GM18867 (cell line): ENCODE measurements around the gene TMEM164.

ENCODE experiments used
- ATAC-seq: cut with Tn5 transposase; IDR thresholded peaks from one replicate; pipeline ENCODE4 v1.9.1; 2021; ENCODE audit warnings: mild to moderate bottlenecking, moderate library complexity; ENCODE audit not compliant: unreplicated experiment

TMEM164 gene

DNA sequence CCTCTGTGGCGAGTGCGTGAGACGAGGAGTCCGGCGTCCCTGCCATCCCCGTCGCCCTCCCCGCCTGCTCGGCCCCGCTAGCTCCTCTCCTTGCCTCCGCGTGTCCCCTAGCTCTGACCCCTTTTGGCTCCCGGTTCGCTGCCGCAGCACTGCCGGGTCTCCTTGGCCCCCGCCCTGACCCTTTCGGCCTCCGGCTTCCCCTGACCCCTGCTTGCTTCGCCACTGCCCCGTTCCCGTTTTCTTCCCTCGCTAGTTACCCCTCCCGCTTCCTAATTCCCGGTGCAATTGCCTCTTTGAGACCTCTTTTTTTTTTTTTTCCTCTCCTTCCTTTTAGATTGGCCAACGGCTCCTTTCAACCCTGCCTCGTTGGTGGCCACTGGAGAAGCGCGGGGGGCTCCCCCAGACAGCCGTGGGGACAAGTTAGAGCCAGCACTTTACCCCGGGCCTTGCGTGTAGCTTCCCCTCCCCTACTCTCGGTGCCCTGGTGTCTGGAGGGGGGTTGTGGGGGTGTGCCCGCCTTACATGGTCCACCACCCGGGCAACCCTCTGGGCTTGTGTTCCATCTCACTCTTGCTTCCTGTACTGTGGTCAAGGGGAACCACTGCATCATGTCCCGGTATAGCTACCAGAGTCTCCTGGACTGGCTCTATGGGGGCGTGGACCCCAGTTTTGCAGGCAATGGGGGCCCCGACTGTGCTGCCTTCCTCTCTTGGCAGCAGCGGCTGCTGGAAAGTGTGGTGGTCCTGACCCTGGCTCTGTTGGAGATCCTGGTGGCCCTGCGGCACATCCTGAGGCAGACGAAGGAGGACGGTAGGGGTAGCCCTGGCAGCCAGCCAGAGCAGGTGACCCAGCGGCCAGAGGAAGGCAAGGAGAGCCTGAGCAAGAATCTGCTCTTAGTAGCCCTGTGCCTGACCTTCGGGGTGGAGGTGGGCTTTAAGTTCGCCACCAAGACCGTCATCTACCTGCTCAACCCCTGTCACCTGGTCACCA is 548 bp downstream of the TMEM164 start:
- ATAC-seq: peak; percentile 18

- ATAC-seq: no peak
These were observed 1.3 kb downstream of the TMEM164 start for GRCh38 chrX:110004215-110004614.

DNA sequence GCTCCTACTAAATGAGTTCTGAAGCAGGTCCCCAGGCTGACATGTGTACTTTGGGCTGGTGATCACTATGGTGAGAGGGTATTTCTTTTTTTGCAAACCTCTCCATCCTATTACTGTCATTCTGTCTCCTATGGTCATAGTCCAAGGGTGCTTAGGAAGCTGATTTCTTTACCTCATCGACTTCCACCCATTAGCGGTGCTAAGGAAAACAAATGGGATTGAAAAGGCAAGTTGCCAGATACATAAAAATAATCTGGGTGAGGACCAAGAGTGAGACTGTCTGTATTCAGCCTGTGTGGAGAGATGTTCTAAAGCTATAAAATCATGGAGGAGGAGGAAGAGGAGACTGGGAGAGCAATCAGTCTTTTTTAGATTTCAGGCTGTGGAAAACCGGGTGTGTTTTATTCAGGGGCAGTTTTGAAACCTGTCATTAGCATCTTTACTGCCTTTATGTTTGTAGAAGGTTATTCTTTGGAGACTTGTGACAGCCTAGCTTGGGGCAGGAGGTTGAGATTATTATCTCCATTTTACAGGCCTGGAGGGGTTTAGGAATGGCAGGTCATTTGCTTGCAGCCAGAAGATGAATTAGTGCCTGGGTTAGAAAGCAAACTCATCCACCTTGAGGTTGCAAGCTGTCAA is 1.9 kb downstream of the TMEM164 start:
- ATAC-seq: no peak

GRCh38 chrX:110006161-110006560 is 3.2 kb downstream of the TMEM164 start:
- ATAC-seq: no peak

- ATAC-seq: no peak
These were observed 4.0 kb downstream of the TMEM164 start for GRCh38 chrX:110006821-110007375.

GRCh38 chrX:110008011-110008635 is 5.2 kb downstream of the TMEM164 start:
- no peak for ATAC-seq

DNA sequence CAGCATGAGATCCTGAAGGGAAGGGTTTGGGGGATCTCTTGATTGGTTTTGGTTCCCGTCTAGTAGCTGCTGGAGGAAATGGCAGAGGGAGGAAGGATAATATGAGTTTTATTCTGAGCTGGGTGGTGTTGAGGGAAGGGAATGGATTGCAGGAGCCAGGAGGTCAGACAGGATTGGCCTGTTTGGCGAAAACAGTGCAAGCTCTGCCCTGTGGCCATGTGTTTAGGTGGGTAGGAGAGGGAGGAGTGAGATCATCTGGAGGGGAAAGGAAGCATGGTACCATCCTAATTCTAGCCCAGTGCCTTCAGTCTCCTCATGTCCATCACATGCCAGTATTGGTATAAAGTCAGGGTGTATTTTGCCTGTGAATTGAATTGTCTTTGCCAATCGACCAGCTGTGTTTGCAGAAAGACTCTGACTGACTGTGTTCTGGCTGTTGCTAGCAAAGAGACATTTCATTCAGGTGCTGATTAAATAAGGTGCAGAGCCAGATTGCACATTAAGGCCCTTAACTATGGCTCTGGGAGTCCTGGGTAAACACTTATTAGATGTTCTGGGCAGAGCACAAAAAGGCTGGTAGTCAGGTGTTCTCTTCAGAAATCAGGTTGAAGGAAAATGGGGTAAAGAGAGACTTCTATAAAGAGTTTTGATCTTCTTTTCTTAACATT is 10.0 kb downstream of the TMEM164 start:
- ATAC-seq: no peak

DNA sequence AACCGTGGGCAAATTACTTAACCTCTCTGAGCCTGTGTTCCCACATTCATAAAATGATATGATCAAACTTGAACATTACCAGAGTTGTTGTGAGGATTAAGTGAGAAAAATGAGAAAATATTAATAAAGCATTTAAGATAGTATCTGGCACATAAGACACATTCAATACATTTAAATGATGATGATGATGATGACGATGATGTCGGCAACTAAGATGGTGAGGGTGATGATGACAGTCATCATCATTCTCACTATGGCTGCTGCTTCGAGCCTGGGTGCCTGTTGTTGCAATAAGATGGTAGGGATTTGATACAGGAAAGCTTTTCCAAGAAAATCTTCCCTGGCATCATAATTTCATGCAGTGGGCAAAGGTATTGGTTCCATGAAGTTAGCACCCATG is 11.1 kb downstream of the TMEM164 start:
- ATAC-seq: no peak

GRCh38 chrX:110015032-110015431 is 12.1 kb downstream of the TMEM164 start:
- no peak for ATAC-seq

GRCh38 chrX:110015915-110016314 is 13.0 kb downstream of the TMEM164 start:
- no peak for ATAC-seq

- ATAC-seq: no peak
These were observed 17.6 kb downstream of the TMEM164 start for GRCh38 chrX:110020536-110020935.

- ATAC-seq: no peak
These were observed 18.5 kb downstream of the TMEM164 start for GRCh38 chrX:110021258-110022022.

- no peak for ATAC-seq
These were observed 19.9 kb downstream of the TMEM164 start for GRCh38 chrX:110022599-110023448.

DNA sequence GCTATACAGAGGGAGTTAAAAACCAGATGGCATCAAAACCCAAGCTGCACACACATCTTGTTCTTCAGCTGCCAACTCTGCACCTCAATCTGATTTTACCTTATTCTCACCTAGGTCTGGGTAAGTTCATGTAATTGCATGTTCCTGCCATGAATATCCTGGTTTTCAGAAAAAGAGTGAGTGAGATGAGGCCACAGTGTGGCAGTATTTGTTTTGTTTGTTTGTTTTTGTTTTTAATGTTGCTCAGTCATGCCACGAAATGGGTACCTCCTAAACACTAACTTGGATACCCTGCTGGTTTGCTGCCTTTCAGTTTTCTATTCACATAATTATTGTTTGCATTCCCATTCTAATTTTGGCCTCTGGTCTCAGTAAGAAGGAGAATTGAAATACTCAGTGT is 22.5 kb downstream of the TMEM164 start:
- ATAC-seq: no peak

DNA sequence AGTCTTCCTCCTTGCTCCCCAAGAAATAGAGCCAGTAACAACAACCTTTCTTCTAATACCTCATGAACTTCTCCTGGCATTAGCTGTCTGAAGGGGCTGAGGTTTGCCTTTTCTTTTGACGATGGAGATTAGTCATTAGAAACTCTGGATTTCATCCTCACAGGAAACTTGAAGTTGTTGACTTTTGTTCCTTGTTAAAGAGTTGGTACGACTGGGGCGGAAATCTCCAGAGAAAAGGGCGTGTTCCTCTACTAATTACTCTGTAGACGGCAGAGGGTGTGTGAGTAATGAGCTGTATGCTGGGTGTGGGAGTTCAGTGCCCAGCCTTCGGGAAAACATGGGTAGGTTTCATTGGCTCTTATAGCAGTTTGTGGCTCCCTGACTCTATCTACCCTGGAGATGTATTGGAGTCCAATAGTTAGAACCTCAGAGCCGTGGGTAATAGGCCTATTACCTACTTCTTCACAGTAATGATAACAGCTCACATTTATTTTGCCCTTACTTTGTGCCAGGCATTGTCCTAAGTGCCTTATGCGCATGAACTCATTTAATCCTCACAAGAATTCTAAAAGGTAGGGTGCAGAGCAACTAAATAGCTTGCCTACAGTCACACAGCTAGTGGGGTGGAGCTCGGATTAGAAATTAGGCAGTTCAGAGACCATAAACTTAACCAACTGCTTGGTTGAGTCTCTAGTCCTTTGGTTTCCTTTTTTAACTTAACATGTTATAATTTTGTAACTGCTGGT is 23.4 kb downstream of the TMEM164 start:
- no peak for ATAC-seq

DNA sequence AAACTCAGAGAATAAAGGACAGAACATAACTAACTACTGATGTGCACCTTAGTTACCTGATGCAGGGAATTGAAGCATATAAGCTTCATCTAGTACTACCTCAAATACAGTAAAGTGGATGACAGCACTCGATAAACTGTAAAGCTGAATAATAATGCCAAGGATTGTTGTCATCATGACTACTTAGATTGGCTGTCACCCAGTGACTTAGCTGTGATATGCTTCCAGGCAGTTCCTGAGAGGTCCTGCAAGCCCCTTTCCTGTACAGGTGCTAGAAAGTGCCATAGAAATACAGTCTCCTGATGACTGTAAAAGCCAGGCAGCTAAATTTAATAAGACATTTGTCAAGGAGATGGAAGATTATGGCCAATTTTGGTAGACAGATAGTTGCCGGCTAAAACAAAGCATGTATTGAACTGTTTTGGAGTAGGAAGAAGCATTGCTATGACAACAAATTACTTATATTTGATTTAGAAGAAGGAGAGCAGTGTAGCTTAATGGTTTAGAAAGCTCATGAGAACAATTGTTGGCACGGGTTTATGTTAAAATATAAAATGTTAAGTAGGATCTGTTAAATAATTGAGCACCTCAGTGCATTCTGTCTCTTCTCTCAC is 29.7 kb downstream of the TMEM164 start:
- no peak for ATAC-seq

DNA sequence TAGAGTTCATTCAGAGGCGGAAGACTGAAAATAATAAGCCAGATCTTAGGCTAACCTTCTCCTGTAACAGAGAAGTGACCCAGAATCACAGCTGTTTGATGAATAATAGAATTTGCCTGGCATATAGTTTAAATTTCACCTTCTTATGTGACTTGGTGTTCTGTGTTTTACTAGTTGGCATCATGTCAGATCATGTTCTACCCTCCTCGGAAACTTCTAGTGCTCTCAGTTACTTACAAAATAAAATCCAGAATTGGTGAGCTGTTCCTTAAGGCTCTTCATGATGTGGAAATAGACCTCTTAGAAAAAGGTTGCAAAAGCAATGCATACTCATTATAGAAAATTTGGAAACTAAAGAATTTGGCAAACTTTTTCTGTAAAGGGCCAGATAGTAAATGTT is 31.1 kb downstream of the TMEM164 start:
- no peak for ATAC-seq
